HEK293 (cell line): Measurements from ENCODE around the gene HSF2BP.
A peak's percentile ranks its signal among the peaks of the same experiment; 100 is the strongest.

ENCODE experiments used
- CTCF ChIA-PET: fragments of 350-600 bp; formaldehyde crosslinking; extraction: SDS; loops from one replicate; lab custom pipeline; 2021; ENCODE audit warnings: antibody characterized with exemption; lab: Yijun Ruan, JAX
- POLR2A ChIA-PET: fragments of 300-600 bp; formaldehyde crosslinking; extraction: SDS; loops from one replicate; lab custom pipeline; 2020; ENCODE audit warnings: antibody characterized with exemption, inconsistent platforms; lab: Yijun Ruan, JAX
- H3K27ac ChIP-seq: fragments of 200-500 bp; sonication (Bioruptor generic); 2 replicates; pipeline ENCODE4 v1.5.1; 2014; ENCODE audit warnings: low read depth, low read length, control low read depth, inconsistent platforms; ENCODE audit errors: extremely low read depth
- H3K36me3 ChIP-seq, 2 experiments: fragments of 200-500 bp in 1 of 2; sonication (Bioruptor generic) in 1 of 2; 1 replicate in 1 of 2; 2 replicates in 1 of 2; pipeline ENCODE4 v1.5.1; 2014 to 2017; ENCODE audit warnings: inconsistent platforms in 2 of 2, low read length in 2 of 2; ENCODE audit not compliant: control insufficient read depth in 2 of 2, insufficient read depth in 1 of 2
- H3K4me1 ChIP-seq: fragments of 200-500 bp; sonication (Bioruptor generic); 2 replicates; pipeline ENCODE4 v1.5.1; 2014; ENCODE audit warnings: mild to moderate bottlenecking, low read length, inconsistent platforms; ENCODE audit not compliant: control insufficient read depth, insufficient read depth
- H3K4me3 ChIP-seq: 2 replicates; pipeline ENCODE4 v1.5.1; 2011; ENCODE audit warnings: low read depth, mild to moderate bottlenecking, control low read depth, low read length, moderate library complexity
- H3K9me3 ChIP-seq: fragments of 200-500 bp; sonication (Bioruptor generic); 2 replicates; pipeline ENCODE4 v1.5.1; 2014; ENCODE audit warnings: low read depth, low read length, inconsistent platforms; ENCODE audit not compliant: control insufficient read depth, insufficient read depth
- GLIS1 ChIP-seq: fragments of 450-650 bp; formaldehyde crosslinking; IDR thresholded peaks from 2 replicates; pipeline ENCODE4 v1.5.1; 2016; ENCODE audit warnings: missing biosample characterization, missing genetic modification characterization
- OSR2 ChIP-seq: fragments of 450-650 bp; formaldehyde crosslinking; IDR thresholded peaks from 2 replicates; pipeline ENCODE4 v1.5.1; 2016; ENCODE audit warnings: missing biosample characterization, missing genetic modification characterization
- PRDM10 ChIP-seq: fragments of 450-650 bp; formaldehyde crosslinking; IDR thresholded peaks from 2 replicates; pipeline ENCODE4 v1.5.1; 2016; ENCODE audit warnings: missing biosample characterization, missing genetic modification characterization
- PRDM4 ChIP-seq: fragments of 450-650 bp; formaldehyde crosslinking; IDR thresholded peaks from 2 replicates; pipeline ENCODE4 v1.5.1; 2017; ENCODE audit warnings: missing biosample characterization, missing genetic modification characterization
- ZBTB17 ChIP-seq: fragments of 450-650 bp; formaldehyde crosslinking; IDR thresholded peaks from 2 replicates; pipeline ENCODE4 v1.5.1; 2016; ENCODE audit warnings: missing biosample characterization, missing genetic modification characterization
- ZBTB21 ChIP-seq: fragments of 450-650 bp; formaldehyde crosslinking; IDR thresholded peaks from 2 replicates; pipeline ENCODE4 v1.5.1; 2017; ENCODE audit warnings: missing biosample characterization, missing genetic modification characterization
- ZNF155 ChIP-seq: fragments of 450-650 bp; formaldehyde crosslinking; IDR thresholded peaks from 2 replicates; pipeline ENCODE4 v1.5.1; 2016; ENCODE audit warnings: missing biosample characterization, missing genetic modification characterization
- ZNF221 ChIP-seq: fragments of 450-650 bp; formaldehyde crosslinking; IDR thresholded peaks from 2 replicates; pipeline ENCODE4 v1.5.1; 2017; ENCODE audit warnings: missing biosample characterization, missing genetic modification characterization, borderline replicate concordance
- ZNF24 ChIP-seq: fragments of 450-650 bp; formaldehyde crosslinking; IDR thresholded peaks from 2 replicates; pipeline ENCODE4 v1.5.1; 2016; ENCODE audit warnings: missing biosample characterization, missing genetic modification characterization
- ZNF362 ChIP-seq: fragments of 450-650 bp; formaldehyde crosslinking; IDR thresholded peaks from 2 replicates; pipeline ENCODE4 v1.5.1; 2016; ENCODE audit warnings: missing biosample characterization, missing genetic modification characterization
- ZNF664 ChIP-seq: fragments of 450-650 bp; formaldehyde crosslinking; IDR thresholded peaks from 2 replicates; pipeline ENCODE4 v1.5.1; 2016; ENCODE audit warnings: missing biosample characterization, missing genetic modification characterization
- ZNF692 ChIP-seq: fragments of 450-650 bp; formaldehyde crosslinking; IDR thresholded peaks from 2 replicates; pipeline ENCODE4 v1.5.1; 2016; ENCODE audit warnings: missing biosample characterization, missing genetic modification characterization

The HSF2BP gene

GRCh38 chr21:43643193-43643592 lies 16.1 kb downstream of the HSF2BP start:
- TF ChIP-seq ZBTB17 (tag by site-specific recombination), result peak; percentile 60
- 0 out of 2 replicates have a peak, but pooled peaks have one; percentile 8 for TF ChIP-seq PRDM10
- no peak for TF ChIP-seq ZNF221 (tag by site-specific recombination)
- 0 out of 2 replicates have a peak, but pooled peaks have one; percentile 47 for TF ChIP-seq ZNF692 (tag by site-specific recombination)
- TF ChIP-seq GLIS1 (tag by site-specific recombination), result 0 out of 2 replicates have a peak, but pooled peaks have one; percentile 22
- ChIA-PET POLR2A (no interaction called here), CTCF (no interaction called here)
- H3K36me3 ChIP-seq, result no peaks in the 10 kb centered on the region
- H3K4me3 ChIP-seq, result no peak overlapping the region
- H3K4me1 ChIP-seq, result peaks cover 7% of the 10 kb centered on the region; the same call in 1 of the 2 replicates
- no peak overlapping the region for H3K27ac ChIP-seq
- H3K9me3 ChIP-seq, result no peaks in the 10 kb centered on the region

- POLR2A ChIA-PET, result no interaction called here
- Histone ChIP-seq H3K27ac (no peak overlapping the region), H3K36me3 (no peaks in the 10 kb centered on the region), H3K4me3 (no peak overlapping the region), H3K9me3 (no peaks in the 10 kb centered on the region), H3K4me1 (no peaks in the 10 kb centered on the region)
- CTCF ChIA-PET, result interaction anchor here (0.6 to 0.7 kb wide), 2 partner anchors 12 to 1759 kb away, joined by 3 read pairs; no protein-coding TSS in a partner anchor
- TF ChIP-seq OSR2 (tag by site-specific recombination) (no peak), ZNF24 (tag by site-specific recombination) (no peak), PRDM4 (tag by site-specific recombination) (no peak), ZNF155 (tag by site-specific recombination) (no peak), ZNF664 (tag by site-specific recombination) (no peak)
Observed at GRCh38 chr21:43640400-43640799, 18.9 kb downstream of the HSF2BP start.

- ChIA-PET POLR2A (no interaction called here), CTCF (interaction anchor here (0.6 to 2.1 kb wide), 4 partner anchors 11 to 1758 kb away, joined by 3 to 8 read pairs (median 3); no protein-coding TSS in a partner anchor)
- Histone ChIP-seq H3K36me3 (no peaks in the 10 kb centered on the region), H3K4me3 (no peak overlapping the region), H3K9me3 (no peaks in the 10 kb centered on the region), H3K27ac (no peak overlapping the region), H3K4me1 (no peaks in the 10 kb centered on the region)
- TF ChIP-seq ZNF692 (tag by site-specific recombination), result 0 out of 2 replicates have a peak, but pooled peaks have one; percentile 18
- no peak for TF ChIP-seq ZNF362 (tag by site-specific recombination)
- TF ChIP-seq ZBTB17 (tag by site-specific recombination), result peak; percentile 61
- TF ChIP-seq ZBTB21 (tag by site-specific recombination), result 0 out of 2 replicates have a peak, but pooled peaks have one; percentile 25
Observed at GRCh38 chr21:43639470-43640353, 19.6 kb downstream of the HSF2BP start.
